ENCODE data around the gene NCKAP5.

The NCKAP5 gene

GRCh38 chr2:132782176-132782783 lies 786.0 kb downstream of the NCKAP5 start:
- no peak for TF ChIP-seq CTCF (IDR thresholded peaks at IDR 0.05; ENCODE audit: control insufficient read depth, extremely low read depth, insufficient read depth)
- no peak for DNase-seq (ENCODE audit: low read depth)
- H3K4me3 ChIP-seq (ENCODE audit: low read depth, low read length) = no peak overlapping the region

DNA sequence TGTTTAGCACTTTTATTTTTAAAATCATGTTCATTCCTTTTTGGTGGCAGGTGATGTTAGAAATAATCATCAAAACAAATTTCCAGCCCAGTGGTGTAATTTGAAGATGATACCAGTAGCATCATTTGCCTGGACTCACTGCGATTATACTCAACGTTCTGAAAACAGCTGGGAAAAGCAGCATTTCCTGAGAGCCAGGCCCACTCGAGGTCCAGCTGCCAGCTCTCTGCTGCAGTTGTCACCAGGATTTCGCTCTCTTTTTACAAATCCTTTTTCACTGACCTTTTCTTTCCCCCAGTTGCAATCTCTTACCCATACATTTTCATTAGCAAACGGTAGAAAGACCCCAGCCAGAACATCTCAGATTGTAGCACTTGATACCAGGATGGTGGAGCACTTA lies 787.6 kb downstream of the NCKAP5 start:
- DNase-seq (ENCODE audit: low read depth) = no peak
- H3K4me3 ChIP-seq (ENCODE audit: low read depth, low read length) = no peak overlapping the region
- no peak for TF ChIP-seq CTCF (IDR thresholded peaks at IDR 0.05; ENCODE audit: control insufficient read depth, extremely low read depth, insufficient read depth)

DNA sequence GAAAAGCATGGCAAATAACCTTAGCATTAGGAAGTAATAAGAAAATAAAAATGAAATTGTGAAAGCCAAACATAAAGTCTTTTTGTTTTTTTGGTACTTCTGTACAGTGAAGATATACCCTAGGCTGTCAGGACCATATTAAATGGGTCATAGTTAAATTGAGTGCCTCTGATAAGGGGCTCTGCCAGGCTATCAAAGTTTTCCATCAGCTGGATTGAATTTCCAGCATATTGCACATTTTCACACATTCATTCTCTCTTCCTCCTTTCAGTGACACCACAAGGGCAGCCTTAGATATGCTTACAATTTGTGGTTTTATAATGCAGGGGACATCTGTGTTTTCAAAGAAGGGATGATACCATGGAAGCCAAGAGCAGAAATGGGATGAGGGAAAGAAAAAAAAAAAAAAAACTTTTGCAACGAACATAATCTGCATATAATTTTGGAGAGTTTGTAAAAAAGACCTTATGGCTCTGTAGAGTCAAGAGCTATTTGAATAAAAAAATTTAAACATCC lies 789.0 kb downstream of the NCKAP5 start:
- no peak for TF ChIP-seq CTCF (IDR thresholded peaks at IDR 0.05; ENCODE audit: control insufficient read depth, extremely low read depth, insufficient read depth)
- H3K4me3 ChIP-seq (ENCODE audit: low read depth, low read length) = no peak overlapping the region
- DNase-seq (ENCODE audit: low read depth) = no peak

- DNase-seq (ENCODE audit: low read depth) = no peak
- no peak for TF ChIP-seq CTCF (IDR thresholded peaks at IDR 0.05; ENCODE audit: control insufficient read depth, extremely low read depth, insufficient read depth)
- no peak overlapping the region for H3K4me3 ChIP-seq (ENCODE audit: low read depth, low read length)
Measured at GRCh38 chr2:132776287-132776686, 792.0 kb downstream of the NCKAP5 start.

DNA sequence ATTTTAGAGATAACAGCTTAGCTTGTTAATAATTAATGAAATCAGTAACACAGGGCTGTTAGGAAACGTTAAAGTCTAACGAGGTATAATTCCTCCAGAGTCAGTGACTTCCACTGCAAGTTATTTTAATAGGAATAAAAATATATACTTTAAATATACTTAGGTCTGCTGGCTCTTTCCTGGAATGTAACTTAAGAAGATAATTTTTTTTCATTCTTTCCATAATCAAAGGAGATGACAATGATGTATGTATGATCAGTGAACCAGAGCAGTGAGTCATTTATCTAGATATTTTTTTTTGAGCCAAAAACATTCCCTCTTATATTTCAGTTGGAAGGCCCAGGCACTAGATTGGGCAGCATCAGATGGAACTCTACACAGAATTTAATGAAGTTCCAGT lies 794.1 kb downstream of the NCKAP5 start:
- no peak for TF ChIP-seq CTCF (IDR thresholded peaks at IDR 0.05; ENCODE audit: control insufficient read depth, extremely low read depth, insufficient read depth)
- H3K4me3 ChIP-seq (ENCODE audit: low read depth, low read length) = no peak overlapping the region
- DNase-seq (ENCODE audit: low read depth) = no peak

DNA sequence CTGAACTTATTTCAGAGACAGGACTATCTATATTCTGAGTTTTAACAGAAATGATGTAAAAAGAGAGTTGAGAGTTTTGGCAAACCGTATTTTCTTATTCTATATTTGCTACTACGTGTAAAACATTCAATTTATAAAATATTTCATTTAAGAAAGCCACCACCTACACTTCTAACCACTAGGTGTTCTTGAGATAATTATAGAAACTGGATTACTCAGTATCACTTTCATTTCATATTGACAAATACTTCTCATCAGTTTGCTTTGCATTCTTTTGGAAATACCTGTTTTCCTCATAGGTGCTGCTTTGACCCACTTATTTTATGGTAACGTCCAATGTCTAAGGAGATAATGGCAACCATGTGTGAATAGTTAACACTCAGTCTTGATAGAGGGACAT lies 794.9 kb downstream of the NCKAP5 start:
- no peak overlapping the region for H3K4me3 ChIP-seq (ENCODE audit: low read depth, low read length)
- DNase-seq (ENCODE audit: low read depth) = no peak
- TF ChIP-seq CTCF (IDR thresholded peaks at IDR 0.05; ENCODE audit: control insufficient read depth, extremely low read depth, insufficient read depth) = no peak

DNA sequence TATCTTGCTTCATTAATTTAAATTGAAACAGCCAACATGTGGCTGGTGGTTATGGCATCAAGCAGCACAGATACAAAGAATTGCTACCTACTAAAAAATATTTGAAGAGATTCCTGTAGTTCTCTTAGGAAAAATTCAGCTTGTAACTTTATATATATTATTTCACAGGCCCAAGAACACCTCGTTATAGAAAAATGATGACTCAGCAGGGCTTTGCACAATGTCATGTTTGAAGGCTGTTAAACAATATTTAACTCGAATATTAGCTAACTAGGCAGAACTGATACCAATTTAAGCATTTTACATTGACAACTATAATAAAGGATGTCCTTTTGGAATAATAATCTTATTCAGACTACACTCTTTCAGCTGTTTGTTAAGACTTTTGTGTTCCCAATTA lies 795.9 kb downstream of the NCKAP5 start:
- no peak overlapping the region for H3K4me3 ChIP-seq (ENCODE audit: low read depth, low read length)
- no peak for DNase-seq (ENCODE audit: low read depth)
- TF ChIP-seq CTCF (IDR thresholded peaks at IDR 0.05; ENCODE audit: control insufficient read depth, extremely low read depth, insufficient read depth) = no peak

All from LNCaP clone FGC (cell line).